Duodenal mucosa (tissue), 2 donors: ENCODE measurements around the gene KRTAP10-6.
"Not testable (repeated sequence)": the region's sequence is repeated elsewhere in the genome, so short reads cannot be mapped to it uniquely, and the experiment has no call there.

Experiments used
- H3K27ac ChIP-seq: one replicate; pipeline ENCODE4 v1.7.0; 2013; ENCODE audit warnings: low read depth, low read length
- H3K27me3 ChIP-seq, 2 donors: one replicate each; pipeline ENCODE4 v1.7.0; 2013; ENCODE audit warnings: low read length in 2 of 2, control low read depth in 1 of 2; ENCODE audit not compliant: insufficient read depth in 2 of 2, control insufficient read depth in 1 of 2
- H3K36me3 ChIP-seq, 2 donors: one replicate each; pipeline ENCODE4 v1.7.0; 2013; ENCODE audit warnings: low read length in 2 of 2, control low read depth in 1 of 2; ENCODE audit not compliant: insufficient read depth in 2 of 2, control insufficient read depth in 1 of 2
- H3K4me1 ChIP-seq, 2 donors: one replicate each; pipeline ENCODE4 v1.7.0; 2013; ENCODE audit warnings: low read length in 2 of 2, control low read depth in 1 of 2; ENCODE audit not compliant: insufficient read depth in 2 of 2, control insufficient read depth in 1 of 2
- H3K4me3 ChIP-seq, 2 donors: one replicate each; pipeline ENCODE4 v1.7.0; 2013; ENCODE audit warnings: low read length in 2 of 2, low read depth in 1 of 2
- H3K9ac ChIP-seq, 2 donors: one replicate each; pipeline ENCODE4 v1.7.0; 2013; ENCODE audit warnings: low read length in 2 of 2, low read depth in 1 of 2
- H3K9me3 ChIP-seq, 2 donors: one replicate each; pipeline ENCODE4 v1.7.0; 2013; ENCODE audit warnings: low read length in 2 of 2, control low read depth in 1 of 2; ENCODE audit not compliant: control insufficient read depth in 1 of 2

KRTAP10-6 gene

DNA sequence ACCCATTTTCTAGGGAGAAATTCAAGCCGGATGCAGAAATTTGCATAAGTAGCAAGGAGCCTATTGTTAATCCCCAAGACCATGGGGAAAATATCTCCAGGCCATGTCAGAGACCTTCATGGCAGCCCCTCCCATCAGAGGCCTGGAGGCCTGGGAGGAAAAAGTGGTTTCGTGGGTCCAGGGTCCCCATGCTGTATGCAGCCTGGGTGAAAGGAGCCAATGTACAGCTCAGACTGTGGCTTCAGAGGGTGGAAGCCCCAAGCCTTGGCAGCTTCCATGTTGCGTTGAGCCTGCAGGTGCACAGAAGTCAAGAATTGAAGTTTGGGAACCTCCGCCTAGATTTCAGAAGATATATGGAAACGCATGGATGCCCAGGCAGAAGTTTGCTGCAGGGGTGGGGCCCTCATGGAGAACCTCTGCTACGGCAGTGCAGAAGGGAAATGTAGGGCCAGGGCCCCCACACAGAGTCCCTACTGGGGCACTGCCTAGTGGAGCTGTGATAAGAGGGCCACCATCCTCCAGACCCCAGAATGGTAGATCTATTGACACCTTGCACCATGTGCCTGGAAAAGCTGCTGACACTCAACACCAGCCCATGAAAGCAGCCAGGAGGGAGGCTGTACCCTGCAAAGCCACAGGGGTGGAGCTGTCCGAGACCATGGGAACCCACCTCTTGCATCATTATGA lies 18.0 kb upstream of the KRTAP10-6 start:
- H3K27ac ChIP-seq, H3K4me1 ChIP-seq, H3K4me3 ChIP-seq, H3K9me3 ChIP-seq, H3K27me3 ChIP-seq, H3K36me3 ChIP-seq, H3K9ac ChIP-seq: not testable (repeated sequence)

DNA sequence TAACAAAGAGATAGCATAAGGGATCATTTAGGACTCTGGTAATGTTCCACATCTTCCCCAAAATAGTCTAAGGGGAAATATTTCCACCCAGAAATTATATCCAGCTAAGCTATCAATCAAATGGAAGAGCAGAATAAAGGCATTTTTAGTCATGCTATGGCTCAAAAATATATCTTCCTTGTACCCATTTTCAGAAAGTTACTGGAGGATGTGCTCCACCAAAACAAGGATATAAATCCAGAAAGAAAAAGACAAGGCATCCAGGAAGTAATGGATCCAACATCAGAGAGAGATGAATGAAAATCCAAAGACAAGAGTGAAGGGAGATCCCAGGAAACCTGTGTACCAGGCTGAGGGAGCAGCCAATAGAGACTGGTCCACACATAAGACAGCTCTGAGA lies 16.9 kb upstream of the KRTAP10-6 start:
- Histone ChIP-seq H3K9me3 (peaks cover 5 to 7% of the 10 kb centered on the region in 2 donors), H3K9ac (no peak overlapping the region), H3K27ac (no peak overlapping the region), H3K27me3 (no peaks in the 10 kb centered on the region), H3K4me3 (no peak overlapping the region), H3K4me1 (no peaks in the 10 kb centered on the region), H3K36me3 (no peaks in the 10 kb centered on the region)

- Histone ChIP-seq H3K36me3 (no peaks in the 10 kb centered on the region), H3K4me3 (no peak overlapping the region), H3K27ac (no peak overlapping the region), H3K9me3 (peaks cover 5 to 7% of the 10 kb centered on the region in 2 donors), H3K9ac (no peak overlapping the region), H3K27me3 (peaks cover 5 to 7% of the 10 kb centered on the region in 2 donors), H3K4me1 (no peaks in the 10 kb centered on the region)
These were observed 14.2 kb upstream of the KRTAP10-6 start for GRCh38 chr21:44606495-44606894.

DNA sequence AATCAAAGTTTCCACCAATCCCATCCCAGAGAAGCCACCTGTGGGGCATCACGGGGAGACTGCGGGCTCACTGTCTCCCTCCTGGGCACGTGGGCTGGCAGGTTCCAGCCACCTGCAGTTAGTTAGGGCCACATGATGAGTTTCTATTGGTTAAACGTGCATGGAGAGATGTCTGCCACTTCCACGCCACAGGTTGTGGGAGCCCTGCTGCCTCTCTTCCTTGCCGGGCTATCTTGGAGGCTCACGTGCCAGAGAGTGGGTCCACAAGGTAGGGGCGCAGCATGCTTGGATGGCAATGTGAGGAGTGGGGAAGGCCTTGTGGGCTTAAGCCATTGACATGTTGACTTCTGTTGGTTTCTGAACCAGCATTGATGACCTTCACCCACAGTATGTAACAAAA lies 11.6 kb upstream of the KRTAP10-6 start:
- Histone ChIP-seq H3K4me1 (no peaks in the 10 kb centered on the region), H3K9ac (no peak overlapping the region), H3K4me3 (no peak overlapping the region), H3K36me3 (no peaks in the 10 kb centered on the region), H3K9me3 (no peaks in the 10 kb centered on the region), H3K27ac (no peak overlapping the region), H3K27me3 (peaks cover 5 to 21% of the 10 kb centered on the region in 2 donors)

DNA sequence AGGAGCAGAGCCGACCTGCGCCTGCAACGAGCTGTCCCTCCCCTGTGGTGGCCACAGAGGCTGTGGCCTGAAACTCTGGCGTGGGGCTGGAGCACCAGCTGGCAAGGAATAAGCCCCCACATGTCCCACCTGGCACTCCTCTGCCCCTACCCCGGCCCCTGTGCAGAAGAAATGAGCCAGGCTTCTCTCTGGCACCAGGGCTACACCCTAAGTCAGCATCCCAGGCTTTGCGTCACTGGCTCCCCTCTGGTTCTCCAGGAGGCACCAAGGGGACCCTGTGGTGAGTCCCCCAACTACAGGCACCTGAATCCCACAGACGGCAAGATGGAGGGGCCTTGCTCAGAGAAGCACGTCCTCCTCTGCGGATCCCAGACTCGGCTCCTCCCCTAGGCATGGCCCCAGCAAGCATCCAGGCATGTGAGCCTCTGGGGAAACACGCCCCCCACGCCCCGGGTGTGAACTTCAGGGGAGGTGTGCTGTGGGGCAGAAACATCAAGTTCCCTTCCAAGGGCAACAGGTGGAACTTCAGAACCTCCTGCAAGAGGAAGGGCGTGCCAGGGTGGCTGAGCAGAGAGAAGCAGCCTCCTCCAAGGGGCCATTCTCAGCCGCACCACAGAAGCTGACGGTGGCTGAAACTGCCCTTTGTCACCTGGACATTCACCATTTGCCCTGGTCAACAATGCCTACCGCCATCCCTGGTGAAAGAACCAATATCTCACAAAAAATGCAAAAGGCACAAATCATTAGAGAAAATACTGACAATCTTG lies 11.0 kb upstream of the KRTAP10-6 start:
- H3K4me3 ChIP-seq: no peak overlapping the region
- no peaks in the 10 kb centered on the region for H3K36me3 ChIP-seq
- H3K27me3 ChIP-seq: peaks cover 5 to 21% of the 10 kb centered on the region in 2 donors
- H3K9ac ChIP-seq: no peak overlapping the region
- H3K27ac ChIP-seq: no peak overlapping the region
- H3K4me1 ChIP-seq: no peaks in the 10 kb centered on the region
- H3K9me3 ChIP-seq: no peaks in the 10 kb centered on the region

GRCh38 chr21:44602463-44602850 lies 10.2 kb upstream of the KRTAP10-6 start:
- H3K9ac ChIP-seq: no peak overlapping the region
- no peak overlapping the region for H3K27ac ChIP-seq
- no peaks in the 10 kb centered on the region for H3K9me3 ChIP-seq
- H3K4me3 ChIP-seq: no peak overlapping the region
- H3K36me3 ChIP-seq: no peaks in the 10 kb centered on the region
- H3K4me1 ChIP-seq: no peaks in the 10 kb centered on the region
- H3K27me3 ChIP-seq: peaks cover 5 to 21% of the 10 kb centered on the region in 2 donors

- H3K27me3 ChIP-seq: peaks cover 5 to 21% of the 10 kb centered on the region in 2 donors
- H3K4me3 ChIP-seq: no peak overlapping the region
- no peaks in the 10 kb centered on the region for H3K36me3 ChIP-seq
- no peak overlapping the region for H3K27ac ChIP-seq
- no peak overlapping the region for H3K9ac ChIP-seq
- H3K9me3 ChIP-seq: no peaks in the 10 kb centered on the region
- H3K4me1 ChIP-seq: no peaks in the 10 kb centered on the region
These were observed 9.5 kb upstream of the KRTAP10-6 start for GRCh38 chr21:44601596-44602462.

DNA sequence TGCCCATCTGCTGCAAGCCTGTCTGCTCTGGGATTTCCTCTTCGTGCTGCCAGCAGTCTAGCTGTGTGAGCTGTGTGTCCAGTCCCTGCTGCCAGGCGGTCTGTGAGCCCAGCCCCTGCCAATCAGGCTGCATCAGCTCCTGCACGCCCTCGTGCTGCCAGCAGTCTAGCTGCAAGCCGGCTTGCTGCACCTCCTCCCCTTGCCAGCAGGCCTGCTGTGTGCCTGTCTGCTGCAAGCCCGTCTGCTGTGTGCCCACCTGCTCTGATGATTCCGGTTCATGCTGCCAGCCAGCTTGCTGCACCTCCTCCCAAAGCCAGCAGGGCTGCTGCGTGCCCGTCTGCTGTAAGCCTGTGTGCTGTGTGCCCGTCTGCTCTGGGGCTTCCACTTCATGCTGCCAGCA lies 8.8 kb upstream of the KRTAP10-6 start:
- H3K9me3 ChIP-seq, H3K36me3 ChIP-seq, H3K27ac ChIP-seq, H3K4me1 ChIP-seq, H3K4me3 ChIP-seq, H3K9ac ChIP-seq: not testable (repeated sequence)
- peaks cover 5 to 21% of the 10 kb centered on the region in 2 donors for H3K27me3 ChIP-seq

- not testable (repeated sequence) for H3K9me3 ChIP-seq
These were observed 8.0 kb upstream of the KRTAP10-6 start, which contains the start of gene KRTAP10-7 for GRCh38 chr21:44600118-44600978. Gene KRTAP10-7 (plus strand): TSS chr21:44600597. CDS start chr21:44600622, 25 bp downstream.

More at GRCh38 chr21:44600118-44600978, 8.0 kb upstream of the KRTAP10-6 start, which contains the start of gene KRTAP10-7:
- H3K27me3 ChIP-seq: peaks cover 5 to 21% of the 10 kb centered on the region in 2 donors
- H3K4me1 ChIP-seq, H3K27ac ChIP-seq, H3K9ac ChIP-seq, H3K4me3 ChIP-seq, H3K36me3 ChIP-seq: not testable (repeated sequence)
